Kidney (tissue), 14 donors: ENCODE data around the gene SMTN. TPM values are rescaled to one million over a fixed set of nuclear protein-coding genes. Genes with fewer than 3 reads are reported as not detected.

Source experiments
- DNase-seq, 5 donors: peaks; one replicate each; pipeline ENCODE4 v3.0.0-alpha.2; 2013 to 2020
- FAIRE-seq: peaks from 2 replicates; lab custom pipeline; 2012; peaks lifted over from hg19 to GRCh38; lab: Jason Lieb, UNC
- H3K27ac ChIP-seq, 2 donors: one replicate each; pipeline ENCODE4 v1.7.0; 2013; ENCODE audit warnings: low read depth in 2 of 2, low read length in 2 of 2, inconsistent platforms in 1 of 2
- H3K27me3 ChIP-seq: one replicate; pipeline ENCODE4 v1.7.1; 2013; ENCODE audit warnings: low read length, inconsistent platforms; ENCODE audit not compliant: control insufficient read depth, insufficient read depth
- H3K36me3 ChIP-seq, 3 donors: one replicate each; pipeline versions ENCODE4 v1.7.0 to v1.7.1; 2013; ENCODE audit warnings: low read length in 3 of 3, control low read depth in 1 of 3, inconsistent platforms in 1 of 3; ENCODE audit not compliant: insufficient read depth in 3 of 3, control insufficient read depth in 2 of 3
- H3K4me1 ChIP-seq, 3 donors: one replicate each; pipeline versions ENCODE4 v1.7.0 to v1.7.1; 2013; ENCODE audit warnings: low read length in 3 of 3, inconsistent platforms in 1 of 3, low read depth in 1 of 3; ENCODE audit not compliant: control insufficient read depth in 2 of 3, insufficient read depth in 2 of 3
- H3K4me3 ChIP-seq, 3 donors: one replicate each; pipeline versions ENCODE4 v1.7.0 to v1.8.1; 2013; ENCODE audit warnings: low read length in 3 of 3, control low read depth in 1 of 3, inconsistent platforms in 1 of 3
- H3K9ac ChIP-seq, 3 donors: one replicate each; pipeline versions ENCODE4 v1.7.0 to v1.7.1; 2013; ENCODE audit warnings: low read length in 3 of 3, control low read depth in 1 of 3, inconsistent platforms in 1 of 3
- H3K9me3 ChIP-seq, 3 donors: one replicate each; pipeline versions ENCODE4 v1.7.0 to v1.7.1; 2013; ENCODE audit warnings: low read length in 3 of 3, control low read depth in 1 of 3, inconsistent platforms in 1 of 3; ENCODE audit not compliant: control insufficient read depth in 2 of 3, insufficient read depth in 1 of 3
- intact Hi-C: fragments of 100-400 bp; cut with DNase I; formaldehyde crosslinking; loops from one replicate; pipeline ENCODE4 v1.11.1; 2022
- polyA plus RNA-seq: library from polyadenylated mRNA; stranded (reverse); fragments of 350-450 nt; fragmentation: Illumina TruSeq; extraction: RNeasy Lipid Tissue Mini Kit (QIAGEN cat#74804); gene quantifications from one replicate; pipeline ENCODE4 v1.2.3, GENCODE V29; 2014; ENCODE audit warnings: low read depth, low replicate concordance; ENCODE audit not compliant: insufficient read depth
- total RNA-seq: library from RNA; stranded (reverse); fragmentation: NEBNext Ultra II Directional; extraction: Animal tissue kit (Norgen Biotek cat#: 25700); gene quantifications from one replicate; pipeline ENCODE4 v1.2.1, GENCODE V29; 2021
- TF ChIP-seq, protein P1 (sequence below): IDR thresholded peaks from 3 replicates; pipeline ENCODE4 v1.5.1; 2012; ENCODE audit warnings: mild to moderate bottlenecking, moderate library complexity, borderline replicate concordance; ENCODE audit not compliant: insufficient read depth; ENCODE audit errors: extremely low read depth
- donor health status: control.
- donor health status: control.
- donor health status: control.
- donor health status: control.
- donor health status: control.
- donor health status: DM: yes; HTN: yes; CAD: no.
- donor health status: Normal renal cell carcinoma (clear cell type).

Gene SMTN
- total and polyA plus RNA-seq, 2 donors from 2014 or later, result 64.4 to 67.7 TPM

DNA sequence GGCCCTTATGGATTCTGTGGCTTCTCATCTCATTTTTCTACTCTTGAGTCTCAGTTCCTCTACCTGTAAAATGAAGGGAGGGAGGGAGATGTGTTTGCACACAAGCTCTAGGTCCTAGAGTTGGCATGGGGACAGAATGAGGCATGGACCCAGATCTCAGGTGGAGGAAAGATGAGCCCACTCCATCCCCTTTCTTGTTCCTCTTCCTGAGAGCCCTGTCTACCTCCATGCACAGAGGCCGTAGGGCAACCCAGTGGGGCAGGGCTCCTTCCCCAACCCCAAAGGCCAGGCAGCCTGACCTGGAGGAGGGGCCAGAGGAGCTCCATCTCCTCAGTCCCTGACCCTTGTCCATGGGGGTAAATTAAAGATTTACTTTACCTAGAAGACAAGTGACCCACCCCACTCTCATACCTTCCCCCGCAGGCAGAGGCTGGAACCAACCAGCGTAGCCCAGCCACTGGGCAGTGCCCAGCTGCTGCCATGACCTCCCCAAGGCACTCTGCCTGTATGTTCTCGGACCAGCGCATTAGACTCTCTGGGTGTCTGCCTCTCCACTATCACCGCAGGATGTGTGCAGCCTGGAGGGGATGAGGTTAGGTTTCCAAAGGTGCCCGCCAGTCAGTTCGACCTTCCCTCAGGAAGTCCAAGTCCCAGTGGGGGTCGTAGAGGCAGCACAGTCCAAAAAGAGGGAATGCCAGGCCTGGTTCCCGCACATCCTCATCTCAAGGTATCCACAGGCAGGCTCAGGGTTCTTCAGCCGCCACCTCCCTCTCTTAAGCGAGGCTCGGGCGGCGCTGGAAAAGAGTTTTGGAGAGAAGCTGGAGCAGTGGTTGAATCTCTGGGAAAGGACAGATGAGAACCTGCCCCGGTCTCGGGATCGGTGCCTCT, 3.0 kb downstream of the SMTN start:
- Histone ChIP-seq H3K9ac (peak overlapping the region; percentile 52 to 97 (median 94)), H3K4me1 (peaks cover 0 to 52% (median 31%) of the 10 kb centered on the region in 3 donors), H3K27ac (peak overlapping the region; percentile 94 to 97), H3K36me3 (peaks cover 3 to 29% (median 11%) of the 10 kb centered on the region in 3 donors), H3K4me3 (peak overlapping the region; percentile 65 to 88 (median 84)), H3K9me3 (no peaks in the 10 kb centered on the region), H3K27me3 (no peaks in the 10 kb centered on the region)
- DNase-seq (peak in 2 of 5 donors; percentile 29 to 63), FAIRE-seq (no peak)
- intact Hi-C loops, result no loop called here
- TF ChIP-seq, protein P1, sequence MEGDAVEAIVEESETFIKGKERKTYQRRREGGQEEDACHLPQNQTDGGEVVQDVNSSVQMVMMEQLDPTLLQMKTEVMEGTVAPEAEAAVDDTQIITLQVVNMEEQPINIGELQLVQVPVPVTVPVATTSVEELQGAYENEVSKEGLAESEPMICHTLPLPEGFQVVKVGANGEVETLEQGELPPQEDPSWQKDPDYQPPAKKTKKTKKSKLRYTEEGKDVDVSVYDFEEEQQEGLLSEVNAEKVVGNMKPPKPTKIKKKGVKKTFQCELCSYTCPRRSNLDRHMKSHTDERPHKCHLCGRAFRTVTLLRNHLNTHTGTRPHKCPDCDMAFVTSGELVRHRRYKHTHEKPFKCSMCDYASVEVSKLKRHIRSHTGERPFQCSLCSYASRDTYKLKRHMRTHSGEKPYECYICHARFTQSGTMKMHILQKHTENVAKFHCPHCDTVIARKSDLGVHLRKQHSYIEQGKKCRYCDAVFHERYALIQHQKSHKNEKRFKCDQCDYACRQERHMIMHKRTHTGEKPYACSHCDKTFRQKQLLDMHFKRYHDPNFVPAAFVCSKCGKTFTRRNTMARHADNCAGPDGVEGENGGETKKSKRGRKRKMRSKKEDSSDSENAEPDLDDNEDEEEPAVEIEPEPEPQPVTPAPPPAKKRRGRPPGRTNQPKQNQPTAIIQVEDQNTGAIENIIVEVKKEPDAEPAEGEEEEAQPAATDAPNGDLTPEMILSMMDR, result no peak

DNA sequence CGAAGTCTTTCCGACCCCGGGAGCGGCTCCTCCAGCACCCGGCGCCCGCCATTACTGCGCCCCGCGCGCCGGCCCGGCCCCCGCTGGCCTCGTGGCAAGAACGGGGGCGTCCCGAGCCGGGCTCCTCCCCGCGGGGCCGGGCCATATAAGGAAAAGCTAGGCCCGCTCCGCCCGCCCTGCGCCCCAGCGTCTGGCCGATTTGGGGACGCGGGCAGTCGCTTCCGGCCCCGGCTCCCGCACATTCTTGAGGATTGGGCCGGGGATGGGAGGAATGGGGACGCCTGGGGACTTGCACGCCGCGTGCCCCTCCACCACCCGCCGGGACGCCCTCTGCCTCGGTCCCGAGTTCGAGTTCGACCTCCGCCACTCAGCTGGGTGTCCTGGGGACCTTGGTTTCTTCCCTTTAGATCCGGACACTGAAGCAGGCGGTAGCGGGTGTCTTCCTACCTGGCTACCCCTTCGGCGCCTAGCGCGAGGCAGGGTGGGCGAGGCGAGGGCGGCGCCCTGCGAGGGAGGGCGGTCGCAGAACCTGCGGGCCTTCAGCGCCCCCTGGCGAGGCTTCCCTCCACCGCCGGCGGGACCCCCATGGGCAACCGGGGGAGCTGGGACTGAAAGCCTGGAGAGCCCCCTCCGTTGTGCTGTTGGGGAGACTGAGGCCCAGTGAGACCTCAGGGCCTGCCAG, 3.8 kb downstream of the SMTN start:
- no peak for FAIRE-seq
- Histone ChIP-seq H3K27me3 (no peaks in the 10 kb centered on the region), H3K4me1 (peaks cover 0 to 48% (median 31%) of the 10 kb centered on the region in 3 donors), H3K4me3 (peak overlapping the region; percentile 65 to 88 (median 84)), H3K36me3 (peaks cover 3 to 37% (median 16%) of the 10 kb centered on the region in 3 donors), H3K9me3 (no peaks in the 10 kb centered on the region), H3K9ac (peak overlapping the region; percentile 52 to 97 (median 88)), H3K27ac (peak overlapping the region; percentile 94 to 97)
- DNase-seq, result peak; percentile 77 to 96 (median 87)
- TF ChIP-seq, protein P1, result peak; percentile 64
- intact Hi-C loops, result loop anchor here (5.0 kb wide), 1 partner anchor 138 kb away; no protein-coding TSS in a partner anchor

DNA sequence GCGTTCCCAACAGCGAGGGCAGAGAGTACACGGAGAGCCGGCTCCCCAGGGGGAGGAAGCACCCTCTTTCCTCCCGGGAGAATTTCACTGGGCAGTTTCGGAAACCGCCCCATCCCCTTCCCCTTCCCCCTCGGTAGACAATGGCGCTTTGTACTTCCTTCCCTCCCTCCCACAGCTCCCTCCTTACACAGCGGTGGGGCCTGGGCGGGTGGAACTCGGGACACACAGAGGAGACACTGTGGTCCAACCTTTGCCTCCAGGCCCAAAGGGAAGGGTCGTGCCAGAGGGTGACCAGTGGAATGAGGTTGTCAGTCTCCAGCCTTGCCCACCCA, 4.3 kb downstream of the SMTN start:
- no peaks in the 10 kb centered on the region for H3K9me3 ChIP-seq
- no peaks in the 10 kb centered on the region for H3K27me3 ChIP-seq
- H3K9ac ChIP-seq, result peak overlapping the region in 2 of 3 donors; percentile 88 to 97
- H3K4me1 ChIP-seq, result peaks cover 0 to 44% (median 29%) of the 10 kb centered on the region in 3 donors
- H3K4me3 ChIP-seq, result peak overlapping the region in 2 of 3 donors; percentile 61 to 84
- TF ChIP-seq, protein P1, result no peak
- peaks cover 3 to 40% (median 16%) of the 10 kb centered on the region in 3 donors for H3K36me3 ChIP-seq
- peak overlapping the region; percentile 94 to 97 for H3K27ac ChIP-seq
- intact Hi-C loops, result loop anchor here (5.0 kb wide), 1 partner anchor 138 kb away; no protein-coding TSS in a partner anchor
- FAIRE-seq, result no peak
- DNase-seq, result peak in 2 of 5 donors; percentile 26 to 58
